ENCODE data around the gene VAMP4.

DNA sequence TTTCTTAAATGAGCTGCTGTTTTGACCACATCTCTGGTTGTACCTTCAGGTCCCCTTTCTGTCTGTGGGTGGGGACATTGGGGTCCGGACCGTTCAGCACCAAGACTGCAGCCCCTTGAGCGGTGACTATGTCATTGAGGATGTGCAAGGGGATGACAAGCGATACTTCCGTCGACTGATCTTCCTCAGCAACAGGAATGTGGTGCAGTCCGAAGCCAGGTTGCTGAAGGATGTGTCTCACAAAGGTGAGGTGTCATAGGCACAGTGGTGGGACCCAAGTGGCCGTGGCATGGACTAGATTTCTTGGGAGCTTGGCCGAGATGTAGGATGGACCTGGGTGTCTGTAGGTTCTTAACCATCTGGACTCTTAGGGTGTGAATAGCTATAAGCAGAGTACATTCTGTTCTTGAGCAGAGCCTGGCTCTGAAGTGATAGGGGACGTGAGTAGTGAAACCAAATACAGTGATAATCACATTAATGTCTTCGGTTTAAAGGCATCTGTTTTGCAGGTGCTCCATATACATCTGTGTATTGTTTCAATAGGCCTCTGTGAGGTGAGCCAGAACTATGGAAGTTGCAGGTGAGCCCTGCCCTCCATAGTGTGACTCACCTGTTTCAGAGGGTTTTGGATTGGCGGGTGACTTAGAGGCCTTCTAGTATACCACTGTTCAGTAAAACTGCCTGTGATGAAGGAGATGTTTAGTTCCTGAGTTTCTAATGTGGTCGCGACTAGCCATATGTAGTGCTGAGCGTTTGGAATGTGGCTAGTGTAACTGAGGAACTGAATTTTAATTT lies 46.0 kb upstream of the VAMP4 start:
- TF ChIP-seq, protein P1, sequence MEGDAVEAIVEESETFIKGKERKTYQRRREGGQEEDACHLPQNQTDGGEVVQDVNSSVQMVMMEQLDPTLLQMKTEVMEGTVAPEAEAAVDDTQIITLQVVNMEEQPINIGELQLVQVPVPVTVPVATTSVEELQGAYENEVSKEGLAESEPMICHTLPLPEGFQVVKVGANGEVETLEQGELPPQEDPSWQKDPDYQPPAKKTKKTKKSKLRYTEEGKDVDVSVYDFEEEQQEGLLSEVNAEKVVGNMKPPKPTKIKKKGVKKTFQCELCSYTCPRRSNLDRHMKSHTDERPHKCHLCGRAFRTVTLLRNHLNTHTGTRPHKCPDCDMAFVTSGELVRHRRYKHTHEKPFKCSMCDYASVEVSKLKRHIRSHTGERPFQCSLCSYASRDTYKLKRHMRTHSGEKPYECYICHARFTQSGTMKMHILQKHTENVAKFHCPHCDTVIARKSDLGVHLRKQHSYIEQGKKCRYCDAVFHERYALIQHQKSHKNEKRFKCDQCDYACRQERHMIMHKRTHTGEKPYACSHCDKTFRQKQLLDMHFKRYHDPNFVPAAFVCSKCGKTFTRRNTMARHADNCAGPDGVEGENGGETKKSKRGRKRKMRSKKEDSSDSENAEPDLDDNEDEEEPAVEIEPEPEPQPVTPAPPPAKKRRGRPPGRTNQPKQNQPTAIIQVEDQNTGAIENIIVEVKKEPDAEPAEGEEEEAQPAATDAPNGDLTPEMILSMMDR (IDR thresholded peaks at IDR 0.05) = no peak
- TF ChIP-seq EP300 (IDR thresholded peaks at IDR 0.05) (no peak), POLR2A (IDR thresholded peaks at IDR 0.05) (no peak)

Measured in stomach (tissue), 4 donors.